ENCODE data around the gene ATP8A2.

DNA sequence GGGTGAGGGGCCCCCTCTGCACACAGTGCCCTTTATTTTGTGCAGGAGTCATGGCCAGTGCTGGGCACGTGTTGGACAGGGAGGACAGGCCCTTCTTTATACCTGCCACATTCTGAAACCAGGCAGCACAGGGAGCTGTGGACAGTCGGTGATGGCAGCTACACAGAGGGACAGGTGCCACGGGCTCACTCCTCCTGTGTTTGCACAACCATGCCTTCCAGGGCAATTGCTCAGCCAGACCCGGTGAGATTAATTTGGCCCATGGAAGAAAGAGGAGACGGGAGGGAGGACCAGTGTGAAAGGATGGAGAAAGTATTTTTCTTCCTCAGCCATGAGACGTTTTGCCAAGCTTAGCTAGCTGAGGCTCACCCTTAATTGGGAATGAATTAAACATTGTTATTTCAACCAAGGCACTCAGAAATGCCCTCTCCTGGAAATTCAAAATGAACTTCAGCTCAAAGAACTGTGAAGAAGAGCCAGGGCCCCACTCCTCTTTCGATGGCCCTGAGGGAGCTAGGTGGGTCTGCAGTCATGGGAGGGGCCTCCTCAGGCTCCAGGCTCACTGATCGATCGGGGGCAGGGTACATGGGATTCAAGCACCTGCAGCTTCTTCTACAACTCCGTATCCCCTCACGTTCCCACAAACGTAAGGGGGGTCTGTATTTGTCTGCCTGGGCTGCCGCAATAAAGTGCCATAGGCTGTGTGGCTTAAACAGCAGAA lies 638.9 kb downstream of the ATP8A2 start:
- TF ChIP-seq YY1 (IDR thresholded peaks at IDR 0.05; ENCODE audit: insufficient read depth, insufficient read length) (no peak), SUZ12 (IDR thresholded peaks at IDR 0.05; ENCODE audit: extremely low read depth, insufficient read depth, insufficient read length) (no peak), ZNF274 (IDR thresholded peaks at IDR 0.05; ENCODE audit: low read depth, low read length) (no peak)

Measured in NT2/D1 (cell line).